ENCODE data around the gene ZNF785.
"Not testable (repeated sequence)": the region's sequence is repeated elsewhere in the genome, so short reads cannot be mapped to it uniquely, and the experiment has no call there.

Gene ZNF785

DNA sequence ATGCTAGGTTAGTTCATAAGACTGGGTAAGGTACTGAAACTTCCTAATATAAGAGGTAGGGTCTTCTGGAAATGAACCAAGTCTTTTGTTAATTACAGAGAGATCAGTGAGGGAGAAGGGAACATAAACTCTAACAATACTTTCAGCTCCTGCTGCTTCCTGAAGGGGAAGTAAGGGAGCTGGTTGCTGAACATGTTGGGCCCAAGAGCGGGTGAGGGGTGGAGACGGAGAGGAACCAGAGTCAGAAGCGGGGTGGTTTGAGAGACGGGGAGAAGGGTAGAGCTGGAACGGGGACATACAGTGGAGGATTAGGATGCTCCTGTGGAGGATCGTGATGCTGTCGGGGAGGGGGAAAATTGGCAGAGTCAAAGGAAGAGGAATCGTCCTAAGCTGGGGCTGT is 39.4 kb downstream of the ZNF785 start:
- H3K4me1 ChIP-seq (ENCODE audit: control insufficient read depth in 1 of 2, insufficient read depth in 2 of 2, low read length in 2 of 2): peaks cover 15 to 16% of the 10 kb centered on the region in 2 experiments
- no peak overlapping the region for H2BK5ac ChIP-seq (ENCODE audit: low read depth, low read length, poor library complexity)
- no peak overlapping the region for H3K23ac ChIP-seq (ENCODE audit: low read length)
- peaks cover 2% of the 10 kb centered on the region for H3K79me1 ChIP-seq (ENCODE audit: low read length)
- no peaks in the 10 kb centered on the region for H3K27me3 ChIP-seq (ENCODE audit: insufficient read depth, low read length)
- H3K18ac ChIP-seq (ENCODE audit: low read length): no peak overlapping the region
- H3K4me3 ChIP-seq (ENCODE audit: low read depth, low read length): no peak overlapping the region
- H4K91ac ChIP-seq (ENCODE audit: low read depth, low read length): no peak overlapping the region
- H3K79me2 ChIP-seq (ENCODE audit: control insufficient read depth, insufficient read depth, low read length, poor library complexity): no peaks in the 10 kb centered on the region
- no peak overlapping the region for H4K8ac ChIP-seq (ENCODE audit: low read depth, low read length)
- no peak overlapping the region for H2AFZ ChIP-seq (ENCODE audit: insufficient read depth, low read length, poor library complexity)
- no CpG with 5 or more reads among the region's 8 CpGs for WGBS (ENCODE audit: extremely low coverage, insufficient coverage, insufficient read length)
- H3K27ac ChIP-seq (ENCODE audit: low read depth, low read length): no peak overlapping the region
- no peak overlapping the region for H2BK12ac ChIP-seq (ENCODE audit: low read length)
- no peaks in the 10 kb centered on the region for H3K36me3 ChIP-seq (ENCODE audit: control insufficient read depth in 1 of 2, insufficient read depth in 2 of 2, low read length in 2 of 2)
- no peak overlapping the region for H2BK120ac ChIP-seq (ENCODE audit: insufficient read depth, low read length, poor library complexity)
- no peak overlapping the region for H3K4me2 ChIP-seq (ENCODE audit: low read length)
- no peak overlapping the region for H4K12ac ChIP-seq (ENCODE audit: low read depth, low read length)
- H3K9ac ChIP-seq (ENCODE audit: low read length): no peak overlapping the region
- no peak overlapping the region for H2AK5ac ChIP-seq (ENCODE audit: low read length)
- H3K14ac ChIP-seq (ENCODE audit: low read length): no peak overlapping the region
- no peak for DNase-seq
- H3K9me3 ChIP-seq (ENCODE audit: insufficient read depth, low read depth, low read length): peaks cover 4% of the 10 kb centered on the region
- no peak overlapping the region for H3K4ac ChIP-seq (ENCODE audit: low read depth, low read length)

DNA sequence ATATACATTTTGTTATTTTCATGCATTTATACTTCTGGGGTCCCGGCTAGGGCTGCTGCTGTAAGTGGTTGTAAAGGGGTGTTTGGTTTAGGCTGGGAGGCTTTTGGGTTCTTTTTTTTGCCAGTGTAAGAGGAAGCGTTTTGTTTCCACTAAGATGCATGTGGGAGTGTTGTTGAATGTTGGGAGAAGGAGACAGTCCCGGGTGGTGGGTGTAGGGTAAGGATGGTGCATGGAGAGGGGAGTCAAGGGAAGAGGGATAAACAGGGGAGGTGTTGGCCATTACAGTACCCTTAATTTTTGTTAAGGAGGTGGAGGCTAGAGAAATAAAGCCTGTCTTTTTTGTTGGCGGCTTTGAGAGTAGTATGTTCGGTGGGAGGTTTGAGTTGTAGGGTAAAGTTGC is 42.4 kb downstream of the ZNF785 start:
- H3K4me3 ChIP-seq (ENCODE audit: low read depth, low read length): no peak overlapping the region
- H3K23ac ChIP-seq (ENCODE audit: low read length): no peak overlapping the region
- H3K9ac ChIP-seq (ENCODE audit: low read length): no peak overlapping the region
- no peak overlapping the region for H3K18ac ChIP-seq (ENCODE audit: low read length)
- no peaks in the 10 kb centered on the region for H3K36me3 ChIP-seq (ENCODE audit: control insufficient read depth in 1 of 2, insufficient read depth in 2 of 2, low read length in 2 of 2)
- peaks cover 5 to 8% of the 10 kb centered on the region in 2 experiments for H3K4me1 ChIP-seq (ENCODE audit: control insufficient read depth in 1 of 2, insufficient read depth in 2 of 2, low read length in 2 of 2)
- H4K12ac ChIP-seq (ENCODE audit: low read depth, low read length): no peak overlapping the region
- no peak overlapping the region for H2BK5ac ChIP-seq (ENCODE audit: low read depth, low read length, poor library complexity)
- H3K27me3 ChIP-seq (ENCODE audit: insufficient read depth, low read length): no peaks in the 10 kb centered on the region
- H3K79me1 ChIP-seq (ENCODE audit: low read length): no peaks in the 10 kb centered on the region
- no peak overlapping the region for H3K4me2 ChIP-seq (ENCODE audit: low read length)
- H4K91ac ChIP-seq (ENCODE audit: low read depth, low read length): no peak overlapping the region
- H3K79me2 ChIP-seq (ENCODE audit: control insufficient read depth, insufficient read depth, low read length, poor library complexity): no peaks in the 10 kb centered on the region
- DNase-seq: no peak
- no peak overlapping the region for H3K14ac ChIP-seq (ENCODE audit: low read length)
- no peak overlapping the region for H4K8ac ChIP-seq (ENCODE audit: low read depth, low read length)
- no peak overlapping the region for H2BK12ac ChIP-seq (ENCODE audit: low read length)
- no peak overlapping the region for H3K27ac ChIP-seq (ENCODE audit: low read depth, low read length)
- H3K9me3 ChIP-seq (ENCODE audit: insufficient read depth, low read depth, low read length): peaks cover 3% of the 10 kb centered on the region
- H3K4ac ChIP-seq (ENCODE audit: low read depth, low read length): no peak overlapping the region
- H2AFZ ChIP-seq (ENCODE audit: insufficient read depth, low read length, poor library complexity): no peak overlapping the region
- WGBS (ENCODE audit: extremely low coverage, insufficient coverage, insufficient read length): 100% methylated on average over 1 of the region's 5 CpGs
- no peak overlapping the region for H2BK120ac ChIP-seq (ENCODE audit: insufficient read depth, low read length, poor library complexity)
- H2AK5ac ChIP-seq (ENCODE audit: low read length): no peak overlapping the region

- Histone ChIP-seq H3K9me3 (ENCODE audit: insufficient read depth, low read depth, low read length) (no peaks in the 10 kb centered on the region), H3K4me2 (ENCODE audit: low read length) (no peak overlapping the region), H2BK12ac (ENCODE audit: low read length) (no peak overlapping the region), H3K4me1 (ENCODE audit: control insufficient read depth in 1 of 2, insufficient read depth in 2 of 2, low read length in 2 of 2) (peaks cover 5 to 8% of the 10 kb centered on the region in 2 experiments), H2BK5ac (ENCODE audit: low read depth, low read length, poor library complexity) (no peak overlapping the region), H4K8ac (ENCODE audit: low read depth, low read length) (no peak overlapping the region), H3K4me3 (ENCODE audit: low read depth, low read length) (no peak overlapping the region), H3K79me1 (ENCODE audit: low read length) (no peaks in the 10 kb centered on the region), H3K27me3 (ENCODE audit: insufficient read depth, low read length) (no peaks in the 10 kb centered on the region), H2AFZ (ENCODE audit: insufficient read depth, low read length, poor library complexity) (no peak overlapping the region), H4K91ac (ENCODE audit: low read depth, low read length) (no peak overlapping the region), H3K23ac (ENCODE audit: low read length) (no peak overlapping the region), H3K4ac (ENCODE audit: low read depth, low read length) (no peak overlapping the region), H3K36me3 (ENCODE audit: control insufficient read depth in 1 of 2, insufficient read depth in 2 of 2, low read length in 2 of 2) (no peaks in the 10 kb centered on the region), H4K12ac (ENCODE audit: low read depth, low read length) (no peak overlapping the region), H3K14ac (ENCODE audit: low read length) (no peak overlapping the region), H3K18ac (ENCODE audit: low read length) (no peak overlapping the region), H3K9ac (ENCODE audit: low read length) (no peak overlapping the region), H2AK5ac (ENCODE audit: low read length) (peak overlapping the region; percentile 75), H3K79me2 (ENCODE audit: control insufficient read depth, insufficient read depth, low read length, poor library complexity) (no peaks in the 10 kb centered on the region), H3K27ac (ENCODE audit: low read depth, low read length) (no peak overlapping the region), H2BK120ac (ENCODE audit: insufficient read depth, low read length, poor library complexity) (no peak overlapping the region)
- DNase-seq: no peak
- WGBS (ENCODE audit: extremely low coverage, insufficient coverage, insufficient read length): no CpG with 5 or more reads among the region's 10 CpGs
Measured at GRCh38 chr16:30541502-30542329, 43.8 kb downstream of the ZNF785 start.

GRCh38 chr16:30540916-30541464 is 44.5 kb downstream of the ZNF785 start:
- H4K8ac ChIP-seq (ENCODE audit: low read depth, low read length); DNase-seq; H3K14ac ChIP-seq (ENCODE audit: low read length); H2BK12ac ChIP-seq (ENCODE audit: low read length); H3K23ac ChIP-seq (ENCODE audit: low read length); H3K79me1 ChIP-seq (ENCODE audit: low read length); H2BK120ac ChIP-seq (ENCODE audit: insufficient read depth, low read length, poor library complexity); H2AFZ ChIP-seq (ENCODE audit: insufficient read depth, low read length, poor library complexity); H3K27ac ChIP-seq (ENCODE audit: low read depth, low read length); H2AK5ac ChIP-seq (ENCODE audit: low read length); H3K4me1 ChIP-seq (ENCODE audit: control insufficient read depth in 1 of 2, insufficient read depth in 2 of 2, low read length in 2 of 2); H3K4ac ChIP-seq (ENCODE audit: low read depth, low read length); H4K12ac ChIP-seq (ENCODE audit: low read depth, low read length); H3K4me3 ChIP-seq (ENCODE audit: low read depth, low read length); H3K9ac ChIP-seq (ENCODE audit: low read length); H4K91ac ChIP-seq (ENCODE audit: low read depth, low read length); H3K27me3 ChIP-seq (ENCODE audit: insufficient read depth, low read length); H3K79me2 ChIP-seq (ENCODE audit: control insufficient read depth, insufficient read depth, low read length, poor library complexity); H3K9me3 ChIP-seq (ENCODE audit: insufficient read depth, low read depth, low read length); H3K18ac ChIP-seq (ENCODE audit: low read length); H2BK5ac ChIP-seq (ENCODE audit: low read depth, low read length, poor library complexity); H3K4me2 ChIP-seq (ENCODE audit: low read length); H3K36me3 ChIP-seq (ENCODE audit: control insufficient read depth in 1 of 2, insufficient read depth in 2 of 2, low read length in 2 of 2): not testable (repeated sequence)
- no CpG with 5 or more reads among the region's 9 CpGs for WGBS (ENCODE audit: extremely low coverage, insufficient coverage, insufficient read length)

Measured in trophoblast cell (in vitro differentiated cells and primary cell).